ENCODE data around the gene SLC9A9.

Gene SLC9A9

GRCh38 chr3:143367171-143367570 lies 481.1 kb downstream of the SLC9A9 start:
- Histone ChIP-seq H3K27ac (ENCODE audit: low read depth, low read length) (no peak overlapping the region), H2BK120ac (ENCODE audit: low read depth, low read length) (no peak overlapping the region), H3K23ac (ENCODE audit: low read length) (no peak overlapping the region), H3K4me2 (ENCODE audit: low read length) (no peak overlapping the region), H3K36me3 (ENCODE audit: control insufficient read depth, insufficient read depth, low read length) (no peaks in the 10 kb centered on the region), H3K79me1 (ENCODE audit: low read length) (no peaks in the 10 kb centered on the region), H3K4ac (ENCODE audit: low read depth, low read length) (no peak overlapping the region), H2BK5ac (ENCODE audit: low read length) (no peak overlapping the region), H4K5ac (ENCODE audit: low read length) (no peak overlapping the region), H3K27me3 (ENCODE audit: insufficient read depth, low read length, poor library complexity) (no peaks in the 10 kb centered on the region), H3K18ac (ENCODE audit: low read length) (no peak overlapping the region), H2AK5ac (ENCODE audit: low read length) (no peak overlapping the region), H3K56ac (ENCODE audit: low read length) (no peak overlapping the region), H3K9ac (ENCODE audit: low read length) (no peak overlapping the region), H3K4me1 (ENCODE audit: control insufficient read depth, low read depth, low read length) (no peaks in the 10 kb centered on the region), H2BK15ac (replicated peaks; ENCODE audit: low read depth) (no peak overlapping the region), H4K8ac (ENCODE audit: low read depth, low read length) (no peak overlapping the region), H3K4me3 (ENCODE audit: low read length) (no peak overlapping the region), H3K79me2 (ENCODE audit: control insufficient read depth, insufficient read depth, low read length) (no peaks in the 10 kb centered on the region)
- DNase-seq = no peak
- WGBS (ENCODE audit: extremely low coverage, insufficient coverage, low lambda C conversion rate) = no CpG with 5 or more reads among the region's 1 CpG

GRCh38 chr3:143366672-143367071 lies 481.6 kb downstream of the SLC9A9 start:
- Histone ChIP-seq H3K18ac (ENCODE audit: low read length) (no peak overlapping the region), H3K4me1 (ENCODE audit: control insufficient read depth, low read depth, low read length) (no peaks in the 10 kb centered on the region), H2BK120ac (ENCODE audit: low read depth, low read length) (no peak overlapping the region), H3K36me3 (ENCODE audit: control insufficient read depth, insufficient read depth, low read length) (no peaks in the 10 kb centered on the region), H3K4me3 (ENCODE audit: low read length) (no peak overlapping the region), H2BK15ac (replicated peaks; ENCODE audit: low read depth) (no peak overlapping the region), H3K79me1 (ENCODE audit: low read length) (no peaks in the 10 kb centered on the region), H3K23ac (ENCODE audit: low read length) (no peak overlapping the region), H4K8ac (ENCODE audit: low read depth, low read length) (no peak overlapping the region), H3K79me2 (ENCODE audit: control insufficient read depth, insufficient read depth, low read length) (no peaks in the 10 kb centered on the region), H2AK5ac (ENCODE audit: low read length) (no peak overlapping the region), H3K56ac (ENCODE audit: low read length) (no peak overlapping the region), H3K27ac (ENCODE audit: low read depth, low read length) (no peak overlapping the region), H3K27me3 (ENCODE audit: insufficient read depth, low read length, poor library complexity) (no peaks in the 10 kb centered on the region), H4K5ac (ENCODE audit: low read length) (no peak overlapping the region), H2BK5ac (ENCODE audit: low read length) (no peak overlapping the region), H3K4ac (ENCODE audit: low read depth, low read length) (no peak overlapping the region), H3K4me2 (ENCODE audit: low read length) (no peak overlapping the region), H3K9ac (ENCODE audit: low read length) (no peak overlapping the region)
- no CpG with 5 or more reads among the region's 1 CpG for WGBS (ENCODE audit: extremely low coverage, insufficient coverage, low lambda C conversion rate)
- DNase-seq = no peak

GRCh38 chr3:143363949-143364348 lies 484.3 kb downstream of the SLC9A9 start:
- no peak overlapping the region for H2BK15ac ChIP-seq (replicated peaks; ENCODE audit: low read depth)
- no peak overlapping the region for H3K18ac ChIP-seq (ENCODE audit: low read length)
- H3K4me1 ChIP-seq (ENCODE audit: control insufficient read depth, low read depth, low read length) = no peaks in the 10 kb centered on the region
- no peak for DNase-seq
- no peak overlapping the region for H3K4me3 ChIP-seq (ENCODE audit: low read length)
- H3K9ac ChIP-seq (ENCODE audit: low read length) = no peak overlapping the region
- H2BK120ac ChIP-seq (ENCODE audit: low read depth, low read length) = no peak overlapping the region
- no peak overlapping the region for H3K23ac ChIP-seq (ENCODE audit: low read length)
- no peak overlapping the region for H3K56ac ChIP-seq (ENCODE audit: low read length)
- H2AK5ac ChIP-seq (ENCODE audit: low read length) = no peak overlapping the region
- no peak overlapping the region for H2BK5ac ChIP-seq (ENCODE audit: low read length)
- H3K4ac ChIP-seq (ENCODE audit: low read depth, low read length) = no peak overlapping the region
- H3K79me2 ChIP-seq (ENCODE audit: control insufficient read depth, insufficient read depth, low read length) = no peaks in the 10 kb centered on the region
- H3K79me1 ChIP-seq (ENCODE audit: low read length) = no peaks in the 10 kb centered on the region
- no peaks in the 10 kb centered on the region for H3K27me3 ChIP-seq (ENCODE audit: insufficient read depth, low read length, poor library complexity)
- no peaks in the 10 kb centered on the region for H3K36me3 ChIP-seq (ENCODE audit: control insufficient read depth, insufficient read depth, low read length)
- no peak overlapping the region for H4K8ac ChIP-seq (ENCODE audit: low read depth, low read length)
- no peak overlapping the region for H4K5ac ChIP-seq (ENCODE audit: low read length)
- WGBS (ENCODE audit: extremely low coverage, insufficient coverage, low lambda C conversion rate) = no CpG with 5 or more reads among the region's 1 CpG
- H3K4me2 ChIP-seq (ENCODE audit: low read length) = no peak overlapping the region
- H3K27ac ChIP-seq (ENCODE audit: low read depth, low read length) = no peak overlapping the region

- WGBS (ENCODE audit: extremely low coverage, insufficient coverage, low lambda C conversion rate) = no CpG with 5 or more reads among the region's 3 CpGs
- Histone ChIP-seq H3K56ac (ENCODE audit: low read length) (no peak overlapping the region), H4K5ac (ENCODE audit: low read length) (no peak overlapping the region), H3K4me2 (ENCODE audit: low read length) (no peak overlapping the region), H2BK5ac (ENCODE audit: low read length) (no peak overlapping the region), H3K4ac (ENCODE audit: low read depth, low read length) (no peak overlapping the region), H3K27ac (ENCODE audit: low read depth, low read length) (no peak overlapping the region), H2BK15ac (replicated peaks; ENCODE audit: low read depth) (no peak overlapping the region), H3K79me1 (ENCODE audit: low read length) (no peaks in the 10 kb centered on the region), H2BK120ac (ENCODE audit: low read depth, low read length) (no peak overlapping the region), H3K4me1 (ENCODE audit: control insufficient read depth, low read depth, low read length) (no peaks in the 10 kb centered on the region), H2AK5ac (ENCODE audit: low read length) (no peak overlapping the region), H4K8ac (ENCODE audit: low read depth, low read length) (no peak overlapping the region), H3K27me3 (ENCODE audit: insufficient read depth, low read length, poor library complexity) (no peaks in the 10 kb centered on the region), H3K18ac (ENCODE audit: low read length) (no peak overlapping the region), H3K23ac (ENCODE audit: low read length) (no peak overlapping the region), H3K79me2 (ENCODE audit: control insufficient read depth, insufficient read depth, low read length) (no peaks in the 10 kb centered on the region), H3K36me3 (ENCODE audit: control insufficient read depth, insufficient read depth, low read length) (no peaks in the 10 kb centered on the region), H3K4me3 (ENCODE audit: low read length) (no peak overlapping the region), H3K9ac (ENCODE audit: low read length) (no peak overlapping the region)
- DNase-seq = no peak
Measured at GRCh38 chr3:143363276-143363675, 485.0 kb downstream of the SLC9A9 start.

- no peak overlapping the region for H4K8ac ChIP-seq (ENCODE audit: low read depth, low read length)
- no peak overlapping the region for H2BK5ac ChIP-seq (ENCODE audit: low read length)
- H3K79me1 ChIP-seq (ENCODE audit: low read length) = no peaks in the 10 kb centered on the region
- H4K5ac ChIP-seq (ENCODE audit: low read length) = no peak overlapping the region
- no peaks in the 10 kb centered on the region for H3K4me1 ChIP-seq (ENCODE audit: control insufficient read depth, low read depth, low read length)
- no peak overlapping the region for H3K4ac ChIP-seq (ENCODE audit: low read depth, low read length)
- no peak overlapping the region for H3K27ac ChIP-seq (ENCODE audit: low read depth, low read length)
- no peak overlapping the region for H3K9ac ChIP-seq (ENCODE audit: low read length)
- no peak overlapping the region for H3K23ac ChIP-seq (ENCODE audit: low read length)
- no peak for DNase-seq
- no peaks in the 10 kb centered on the region for H3K36me3 ChIP-seq (ENCODE audit: control insufficient read depth, insufficient read depth, low read length)
- H2AK5ac ChIP-seq (ENCODE audit: low read length) = no peak overlapping the region
- no peak overlapping the region for H3K4me3 ChIP-seq (ENCODE audit: low read length)
- H3K18ac ChIP-seq (ENCODE audit: low read length) = no peak overlapping the region
- no peak overlapping the region for H2BK120ac ChIP-seq (ENCODE audit: low read depth, low read length)
- no peaks in the 10 kb centered on the region for H3K79me2 ChIP-seq (ENCODE audit: control insufficient read depth, insufficient read depth, low read length)
- no peaks in the 10 kb centered on the region for H3K27me3 ChIP-seq (ENCODE audit: insufficient read depth, low read length, poor library complexity)
- no peak overlapping the region for H3K56ac ChIP-seq (ENCODE audit: low read length)
- no peak overlapping the region for H3K4me2 ChIP-seq (ENCODE audit: low read length)
- no peak overlapping the region for H2BK15ac ChIP-seq (replicated peaks; ENCODE audit: low read depth)
- no CpG with 5 or more reads among the region's 2 CpGs for WGBS (ENCODE audit: extremely low coverage, insufficient coverage, low lambda C conversion rate)
Measured at GRCh38 chr3:143362115-143362991, 485.9 kb downstream of the SLC9A9 start.

GRCh38 chr3:143361589-143361988 lies 486.7 kb downstream of the SLC9A9 start:
- H3K36me3 ChIP-seq (ENCODE audit: control insufficient read depth, insufficient read depth, low read length) = no peaks in the 10 kb centered on the region
- H3K27me3 ChIP-seq (ENCODE audit: insufficient read depth, low read length, poor library complexity) = no peaks in the 10 kb centered on the region
- H3K79me2 ChIP-seq (ENCODE audit: control insufficient read depth, insufficient read depth, low read length) = no peaks in the 10 kb centered on the region
- no peak for DNase-seq
- no peak overlapping the region for H2AK5ac ChIP-seq (ENCODE audit: low read length)
- no peak overlapping the region for H3K27ac ChIP-seq (ENCODE audit: low read depth, low read length)
- H2BK5ac ChIP-seq (ENCODE audit: low read length) = no peak overlapping the region
- no peak overlapping the region for H3K4me3 ChIP-seq (ENCODE audit: low read length)
- H4K5ac ChIP-seq (ENCODE audit: low read length) = no peak overlapping the region
- no peak overlapping the region for H3K4ac ChIP-seq (ENCODE audit: low read depth, low read length)
- no peak overlapping the region for H3K23ac ChIP-seq (ENCODE audit: low read length)
- H2BK120ac ChIP-seq (ENCODE audit: low read depth, low read length) = no peak overlapping the region
- H2BK15ac ChIP-seq (replicated peaks; ENCODE audit: low read depth) = no peak overlapping the region
- H3K18ac ChIP-seq (ENCODE audit: low read length) = no peak overlapping the region
- no peak overlapping the region for H3K4me2 ChIP-seq (ENCODE audit: low read length)
- H3K9ac ChIP-seq (ENCODE audit: low read length) = no peak overlapping the region
- no peak overlapping the region for H4K8ac ChIP-seq (ENCODE audit: low read depth, low read length)
- WGBS (ENCODE audit: extremely low coverage, insufficient coverage, low lambda C conversion rate) = no CpG with 5 or more reads among the region's 2 CpGs
- no peak overlapping the region for H3K56ac ChIP-seq (ENCODE audit: low read length)
- no peaks in the 10 kb centered on the region for H3K4me1 ChIP-seq (ENCODE audit: control insufficient read depth, low read depth, low read length)
- no peaks in the 10 kb centered on the region for H3K79me1 ChIP-seq (ENCODE audit: low read length)
